Progenitor cell of endocrine pancreas (in vitro differentiated cells): ENCODE results near the gene CPSF7. TPM values are rescaled to one million over a fixed set of nuclear protein-coding genes. Genes with fewer than 3 reads are reported as not detected.
"Not testable (repeated sequence)": the region's sequence is repeated elsewhere in the genome, so short reads cannot be mapped to it uniquely, and the experiment has no call there.

Source experiments
- DNase-seq: peaks from one replicate; pipeline ENCODE4 v3.0.0; 2021; ENCODE audit warnings: low spot score; ENCODE audit not compliant: unreplicated experiment
- H3K27ac Mint-ChIP-seq: 2 replicates; pipeline ENCODE4 v1.8.0; 2021; ENCODE audit warnings: mild to moderate bottlenecking, moderate library complexity, mixed read lengths
- H3K27me3 Mint-ChIP-seq: 2 replicates; pipeline ENCODE4 v1.8.0; 2021; ENCODE audit warnings: mixed read lengths
- H3K36me3 Mint-ChIP-seq: 2 replicates; pipeline ENCODE4 v1.8.0; 2022; ENCODE audit warnings: mixed read lengths; ENCODE audit not compliant: insufficient read depth
- H3K4me1 Mint-ChIP-seq: 2 replicates; pipeline ENCODE4 v1.8.0; 2021; ENCODE audit warnings: low read depth, mixed read lengths
- H3K4me3 Mint-ChIP-seq: 2 replicates; pipeline ENCODE4 v1.8.0; 2021; ENCODE audit warnings: low read depth, mild to moderate bottlenecking, moderate library complexity, mixed read lengths
- H3K9me3 Mint-ChIP-seq: 2 replicates; pipeline ENCODE4 v1.8.0; 2021; ENCODE audit warnings: low read depth, mixed read lengths
- total RNA-seq: library from RNA; stranded (reverse); gene quantifications from 2 replicates; pipeline ENCODE4 v1.2.1, GENCODE V29; 2021
- TF ChIP-seq, protein P1 (sequence below): fragments of 200-600 bp; sonication (generic); IDR thresholded peaks from one replicate; pipeline ENCODE4 v1.5.0; 2021; ENCODE audit warnings: antibody characterized with exemption, mild to moderate bottlenecking; ENCODE audit not compliant: unreplicated experiment

Gene CPSF7
- total RNA-seq, 1 donor from 2014 or later = 134 TPM

- peaks cover 11% of the 10 kb centered on the region for H3K9me3 Mint-ChIP-seq
- H3K36me3 Mint-ChIP-seq = peaks cover 18% of the 10 kb centered on the region
- no peaks in the 10 kb centered on the region for H3K27me3 Mint-ChIP-seq
- H3K27ac Mint-ChIP-seq = peak overlapping the region; percentile 98
- DNase-seq = no peak
- TF ChIP-seq, protein P1, sequence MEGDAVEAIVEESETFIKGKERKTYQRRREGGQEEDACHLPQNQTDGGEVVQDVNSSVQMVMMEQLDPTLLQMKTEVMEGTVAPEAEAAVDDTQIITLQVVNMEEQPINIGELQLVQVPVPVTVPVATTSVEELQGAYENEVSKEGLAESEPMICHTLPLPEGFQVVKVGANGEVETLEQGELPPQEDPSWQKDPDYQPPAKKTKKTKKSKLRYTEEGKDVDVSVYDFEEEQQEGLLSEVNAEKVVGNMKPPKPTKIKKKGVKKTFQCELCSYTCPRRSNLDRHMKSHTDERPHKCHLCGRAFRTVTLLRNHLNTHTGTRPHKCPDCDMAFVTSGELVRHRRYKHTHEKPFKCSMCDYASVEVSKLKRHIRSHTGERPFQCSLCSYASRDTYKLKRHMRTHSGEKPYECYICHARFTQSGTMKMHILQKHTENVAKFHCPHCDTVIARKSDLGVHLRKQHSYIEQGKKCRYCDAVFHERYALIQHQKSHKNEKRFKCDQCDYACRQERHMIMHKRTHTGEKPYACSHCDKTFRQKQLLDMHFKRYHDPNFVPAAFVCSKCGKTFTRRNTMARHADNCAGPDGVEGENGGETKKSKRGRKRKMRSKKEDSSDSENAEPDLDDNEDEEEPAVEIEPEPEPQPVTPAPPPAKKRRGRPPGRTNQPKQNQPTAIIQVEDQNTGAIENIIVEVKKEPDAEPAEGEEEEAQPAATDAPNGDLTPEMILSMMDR = no peak
- H3K4me1 Mint-ChIP-seq = peaks cover 10% of the 10 kb centered on the region
- H3K4me3 Mint-ChIP-seq = peak overlapping the region; percentile 95
Observed at GRCh38 chr11:61392981-61393595, 36.7 kb downstream of the CPSF7 start.

DNA sequence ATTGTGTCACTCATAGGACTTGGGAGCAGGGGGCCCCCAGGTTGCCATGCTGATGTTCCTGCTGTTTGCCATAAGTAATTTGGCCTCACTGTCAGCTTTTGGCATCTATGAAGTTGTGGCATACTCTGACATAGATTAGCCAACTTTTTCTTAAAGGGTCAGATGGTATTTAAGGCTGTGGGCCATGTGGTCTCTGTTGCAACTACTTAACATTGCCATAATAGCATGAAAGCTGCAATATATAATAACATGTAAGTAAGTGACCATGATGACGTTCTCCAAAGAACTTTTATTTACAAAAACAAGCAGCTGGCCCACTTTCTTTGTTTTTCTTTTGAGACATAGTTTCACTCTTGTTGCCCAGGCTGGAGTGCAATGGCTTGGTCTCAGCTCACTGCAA is 39.6 kb downstream of the CPSF7 start:
- no peak overlapping the region for H3K27ac Mint-ChIP-seq
- DNase-seq = no peak
- H3K9me3 Mint-ChIP-seq = peaks cover 11% of the 10 kb centered on the region
- peaks cover 14% of the 10 kb centered on the region for H3K4me1 Mint-ChIP-seq
- no peak overlapping the region for H3K4me3 Mint-ChIP-seq
- TF ChIP-seq, protein P1 = no peak
- no peaks in the 10 kb centered on the region for H3K27me3 Mint-ChIP-seq
- peaks cover 10% of the 10 kb centered on the region for H3K36me3 Mint-ChIP-seq

GRCh38 chr11:61384271-61385242 is 45.2 kb downstream of the CPSF7 start:
- peaks cover 3% of the 10 kb centered on the region for H3K9me3 Mint-ChIP-seq
- TF ChIP-seq, protein P1 = no peak
- H3K4me3 Mint-ChIP-seq = no peak overlapping the region
- H3K27ac Mint-ChIP-seq = peak overlapping the region; percentile 24
- peaks cover 6% of the 10 kb centered on the region for H3K4me1 Mint-ChIP-seq
- peaks cover under 1% of the 10 kb centered on the region for H3K36me3 Mint-ChIP-seq
- H3K27me3 Mint-ChIP-seq = no peaks in the 10 kb centered on the region
- no peak for DNase-seq

- not testable (repeated sequence) for H3K4me3 Mint-ChIP-seq, H3K27me3 Mint-ChIP-seq, H3K9me3 Mint-ChIP-seq, H3K4me1 Mint-ChIP-seq, DNase-seq, H3K36me3 Mint-ChIP-seq, H3K27ac Mint-ChIP-seq
Observed at GRCh38 chr11:61383859-61384258, 45.9 kb downstream of the CPSF7 start.

- TF ChIP-seq, protein P1 = no peak
- Mint-ChIP-seq H3K27me3 (no peaks in the 10 kb centered on the region), H3K36me3 (peaks cover 5% of the 10 kb centered on the region)
Observed at GRCh38 chr11:61380884-61381283, 48.9 kb downstream of the CPSF7 start.

More at GRCh38 chr11:61380884-61381283, 48.9 kb downstream of the CPSF7 start:
- H3K27ac Mint-ChIP-seq = no peak overlapping the region
- no peaks in the 10 kb centered on the region for H3K9me3 Mint-ChIP-seq
- peaks cover 6% of the 10 kb centered on the region for H3K4me1 Mint-ChIP-seq
- DNase-seq = no peak
- H3K4me3 Mint-ChIP-seq = no peak overlapping the region
